22Rv1 (cell line): ENCODE results near the gene PMPCA.

ENCODE experiments used
- ZFX ChIP-seq: fragments of 450-650 bp; IDR thresholded peaks from 2 replicates; pipeline ENCODE4 v1.6.1; 2017; ENCODE audit warnings: antibody characterized with exemption, borderline replicate concordance
- TF ChIP-seq, protein P1 (sequence below): fragments of 450-650 bp; IDR thresholded peaks from 2 replicates; pipeline ENCODE4 v1.5.1; 2017; ENCODE audit warnings: mild to moderate bottlenecking

DNA sequence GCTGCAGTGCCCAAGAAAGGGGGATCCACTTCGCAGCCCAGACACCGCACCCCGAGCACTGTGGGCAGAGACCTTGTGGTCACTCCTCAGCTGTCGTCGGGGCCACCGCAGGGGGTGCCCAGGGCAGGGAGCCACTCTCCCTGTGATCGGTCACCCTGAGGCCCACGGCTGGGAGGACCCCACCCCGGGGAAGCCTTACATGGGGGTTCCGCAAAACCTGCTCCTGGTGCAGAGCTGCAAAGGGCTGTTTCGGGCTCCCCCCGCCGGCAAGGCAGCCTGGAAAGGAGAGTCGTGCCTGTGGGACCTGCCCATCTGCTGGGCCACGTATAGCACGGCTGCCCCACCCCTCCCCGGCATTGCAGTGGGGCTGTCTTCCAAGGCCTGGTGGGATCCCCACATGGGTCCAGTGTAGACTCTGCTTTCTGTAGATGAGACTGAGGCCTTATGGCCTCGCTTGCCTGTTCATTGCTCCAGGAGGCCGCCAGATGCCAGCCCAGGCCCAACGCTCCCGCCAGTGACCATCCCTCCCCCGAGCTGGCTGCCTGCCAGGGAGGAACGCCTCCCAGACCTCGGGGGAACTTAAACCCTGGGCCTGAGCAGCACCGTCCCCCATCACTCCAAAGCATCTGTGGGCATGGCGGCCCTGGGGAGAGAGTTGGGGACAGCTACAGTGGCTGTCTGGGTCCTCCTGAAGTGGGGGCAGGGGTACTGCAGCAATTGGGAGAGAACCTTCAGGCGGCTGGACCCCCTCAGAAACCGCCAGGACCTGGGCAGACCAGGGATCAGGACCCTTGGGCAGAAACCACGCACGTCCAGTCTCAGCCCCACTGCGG is 45.3 kb upstream of the PMPCA start:
- TF ChIP-seq, protein P1, sequence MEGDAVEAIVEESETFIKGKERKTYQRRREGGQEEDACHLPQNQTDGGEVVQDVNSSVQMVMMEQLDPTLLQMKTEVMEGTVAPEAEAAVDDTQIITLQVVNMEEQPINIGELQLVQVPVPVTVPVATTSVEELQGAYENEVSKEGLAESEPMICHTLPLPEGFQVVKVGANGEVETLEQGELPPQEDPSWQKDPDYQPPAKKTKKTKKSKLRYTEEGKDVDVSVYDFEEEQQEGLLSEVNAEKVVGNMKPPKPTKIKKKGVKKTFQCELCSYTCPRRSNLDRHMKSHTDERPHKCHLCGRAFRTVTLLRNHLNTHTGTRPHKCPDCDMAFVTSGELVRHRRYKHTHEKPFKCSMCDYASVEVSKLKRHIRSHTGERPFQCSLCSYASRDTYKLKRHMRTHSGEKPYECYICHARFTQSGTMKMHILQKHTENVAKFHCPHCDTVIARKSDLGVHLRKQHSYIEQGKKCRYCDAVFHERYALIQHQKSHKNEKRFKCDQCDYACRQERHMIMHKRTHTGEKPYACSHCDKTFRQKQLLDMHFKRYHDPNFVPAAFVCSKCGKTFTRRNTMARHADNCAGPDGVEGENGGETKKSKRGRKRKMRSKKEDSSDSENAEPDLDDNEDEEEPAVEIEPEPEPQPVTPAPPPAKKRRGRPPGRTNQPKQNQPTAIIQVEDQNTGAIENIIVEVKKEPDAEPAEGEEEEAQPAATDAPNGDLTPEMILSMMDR: no peak
- TF ChIP-seq ZFX: no peak
